Gastroesophageal sphincter (tissue), 4 donors: ENCODE results near the gene YKT6. TPM values are rescaled to one million over a fixed set of nuclear protein-coding genes. Genes with fewer than 3 reads are reported as not detected.

Experiments
- ATAC-seq: fragments of 150-250 bp; one replicate; pipeline ENCODE4 v1.9.1; 2016; ENCODE audit warnings: mild to moderate bottlenecking, moderate library complexity
- H3K27ac ChIP-seq, 4 donors: fragments of 200-600 bp; sonication (generic) in 3 of 4; 1 replicate in 3 of 4; 2 replicates in 1 of 4; pipeline ENCODE4 v1.5.1; 2016 to 2019
- H3K27me3 ChIP-seq: fragments of 200-600 bp; sonication (generic); one replicate; pipeline ENCODE4 v1.5.1; 2019
- H3K36me3 ChIP-seq, 2 donors: fragments of 200-600 bp; sonication (generic); one replicate each; pipeline ENCODE4 v1.5.1; 2019; ENCODE audit warnings: control low read depth in 1 of 2
- H3K4me1 ChIP-seq, 3 donors: fragments of 200-600 bp; sonication (generic); 1 replicate in 2 of 3; 2 replicates in 1 of 3; pipeline ENCODE4 v1.5.1; 2016 to 2019; ENCODE audit warnings: control low read depth in 2 of 3
- H3K4me3 ChIP-seq, 2 donors: fragments of 200-600 bp; sonication (generic); one replicate each; pipeline ENCODE4 v1.5.1; 2019; ENCODE audit warnings: mild to moderate bottlenecking in 1 of 2, moderate library complexity in 1 of 2
- H3K9me3 ChIP-seq, 3 donors: fragments of 200-600 bp; sonication (generic); one replicate each; pipeline ENCODE4 v1.5.1; 2017 to 2019; ENCODE audit warnings: control low read depth in 2 of 3
- EP300 ChIP-seq: sonication (generic); formaldehyde crosslinking; IDR thresholded peaks from one replicate; pipeline ENCODE4 v1.6.1; 2017; ENCODE audit warnings: antibody characterized with exemption, mild to moderate bottlenecking
- POLR2A ChIP-seq, 2 donors: fragments of 450-650 bp; IDR thresholded peaks; one replicate each; pipeline ENCODE4 v1.6.1; 2017; ENCODE audit warnings: antibody characterized with exemption in 2 of 2, mild to moderate bottlenecking in 2 of 2, moderate library complexity in 1 of 2
- POLR2AphosphoS5 ChIP-seq: sonication (generic); formaldehyde crosslinking; IDR thresholded peaks from one replicate; pipeline ENCODE4 v1.6.1; 2017; ENCODE audit warnings: antibody characterized with exemption
- WGBS, 2 donors: methylation state at CpG; one replicate each; pipeline ENCODE4 v1.1.5; 2018; ENCODE audit warnings: low coverage in 1 of 2; 5-methylcytosine and 5-hydroxymethylcytosine counted together
- total RNA-seq, 4 donors: library from RNA; depleted of rRNA; stranded (reverse); fragments of >200 nt; gene quantifications; one replicate each; pipeline ENCODE4 v1.1.0, GENCODE V29; 2016
- TF ChIP-seq, protein P1 (sequence below), 4 experiments: fragments of 200-600 bp in 2 of 4; fragments of 450-650 bp in 2 of 4; sonication (generic) in 1 of 4; IDR thresholded peaks; one replicate each; pipeline ENCODE4 v1.5.1; 2017 to 2019; ENCODE audit warnings: antibody characterized with exemption in 4 of 4, mild to moderate bottlenecking in 2 of 4, moderate library complexity in 2 of 4

YKT6 gene
- total RNA-seq, 4 donors from 2014 or later = 50.2 to 79.2 (median 64.1) TPM

- 24 to 37% methylated on average over 7 of the region's 8 CpGs for WGBS, 2 donors
- H3K4me3 ChIP-seq = peak overlapping the region; percentile 67 to 94
- TF ChIP-seq POLR2A (IDR thresholded peaks at IDR 0.05) = no peak
- no peak for TF ChIP-seq EP300
- TF ChIP-seq, protein P1, sequence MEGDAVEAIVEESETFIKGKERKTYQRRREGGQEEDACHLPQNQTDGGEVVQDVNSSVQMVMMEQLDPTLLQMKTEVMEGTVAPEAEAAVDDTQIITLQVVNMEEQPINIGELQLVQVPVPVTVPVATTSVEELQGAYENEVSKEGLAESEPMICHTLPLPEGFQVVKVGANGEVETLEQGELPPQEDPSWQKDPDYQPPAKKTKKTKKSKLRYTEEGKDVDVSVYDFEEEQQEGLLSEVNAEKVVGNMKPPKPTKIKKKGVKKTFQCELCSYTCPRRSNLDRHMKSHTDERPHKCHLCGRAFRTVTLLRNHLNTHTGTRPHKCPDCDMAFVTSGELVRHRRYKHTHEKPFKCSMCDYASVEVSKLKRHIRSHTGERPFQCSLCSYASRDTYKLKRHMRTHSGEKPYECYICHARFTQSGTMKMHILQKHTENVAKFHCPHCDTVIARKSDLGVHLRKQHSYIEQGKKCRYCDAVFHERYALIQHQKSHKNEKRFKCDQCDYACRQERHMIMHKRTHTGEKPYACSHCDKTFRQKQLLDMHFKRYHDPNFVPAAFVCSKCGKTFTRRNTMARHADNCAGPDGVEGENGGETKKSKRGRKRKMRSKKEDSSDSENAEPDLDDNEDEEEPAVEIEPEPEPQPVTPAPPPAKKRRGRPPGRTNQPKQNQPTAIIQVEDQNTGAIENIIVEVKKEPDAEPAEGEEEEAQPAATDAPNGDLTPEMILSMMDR (IDR thresholded peaks at IDR 0.05) = no peak
- no peak for TF ChIP-seq POLR2AphosphoS5
- H3K27ac ChIP-seq = peak overlapping the region in 1 of 4 donors; percentile 83
- no peak for ATAC-seq
- H3K36me3 ChIP-seq = peaks cover 0 to 32% of the 10 kb centered on the region in 2 donors
- H3K27me3 ChIP-seq = peaks cover 10% of the 10 kb centered on the region
- no peaks in the 10 kb centered on the region for H3K9me3 ChIP-seq
- peaks cover 4 to 22% (median 5%) of the 10 kb centered on the region in 3 donors for H3K4me1 ChIP-seq
Measured at GRCh38 chr7:44201813-44202212, 1.0 kb downstream of the YKT6 start.

GRCh38 chr7:44206008-44206407 lies 5.2 kb downstream of the YKT6 start:
- 100% methylated on average over 1 of the region's 5 CpGs; no CpG with 5 or more reads in 1 of the 2 donors for WGBS, 2 donors
- no peaks in the 10 kb centered on the region for H3K9me3 ChIP-seq
- H3K4me3 ChIP-seq = no peak overlapping the region
- no peaks in the 10 kb centered on the region for H3K27me3 ChIP-seq
- peaks cover 4 to 22% (median 5%) of the 10 kb centered on the region in 3 donors for H3K4me1 ChIP-seq
- no peak overlapping the region for H3K27ac ChIP-seq
- peaks cover 0 to 74% of the 10 kb centered on the region in 2 donors for H3K36me3 ChIP-seq
- no peak for TF ChIP-seq POLR2A (IDR thresholded peaks at IDR 0.05)
- TF ChIP-seq, protein P1 (IDR thresholded peaks at IDR 0.05) = no peak
- no peak for TF ChIP-seq POLR2AphosphoS5
- no peak for TF ChIP-seq EP300
- no peak for ATAC-seq

- H3K4me1 ChIP-seq = peaks cover 0 to 2% (median 0%) of the 10 kb centered on the region in 3 donors
- 92 to 100% methylated on average over 1 to 4 of the region's 7 CpGs for WGBS, 2 donors
- TF ChIP-seq EP300 = no peak
- no peak for TF ChIP-seq POLR2A (IDR thresholded peaks at IDR 0.05)
- no peak for TF ChIP-seq POLR2AphosphoS5
- TF ChIP-seq, protein P1 (IDR thresholded peaks at IDR 0.05) = no peak
- peaks cover 0 to 95% of the 10 kb centered on the region in 2 donors for H3K36me3 ChIP-seq
- ATAC-seq = no peak
- H3K27me3 ChIP-seq = no peaks in the 10 kb centered on the region
- no peaks in the 10 kb centered on the region for H3K9me3 ChIP-seq
- no peak overlapping the region for H3K27ac ChIP-seq
- H3K4me3 ChIP-seq = no peak overlapping the region
Measured at GRCh38 chr7:44208085-44208484, 7.3 kb downstream of the YKT6 start.

DNA sequence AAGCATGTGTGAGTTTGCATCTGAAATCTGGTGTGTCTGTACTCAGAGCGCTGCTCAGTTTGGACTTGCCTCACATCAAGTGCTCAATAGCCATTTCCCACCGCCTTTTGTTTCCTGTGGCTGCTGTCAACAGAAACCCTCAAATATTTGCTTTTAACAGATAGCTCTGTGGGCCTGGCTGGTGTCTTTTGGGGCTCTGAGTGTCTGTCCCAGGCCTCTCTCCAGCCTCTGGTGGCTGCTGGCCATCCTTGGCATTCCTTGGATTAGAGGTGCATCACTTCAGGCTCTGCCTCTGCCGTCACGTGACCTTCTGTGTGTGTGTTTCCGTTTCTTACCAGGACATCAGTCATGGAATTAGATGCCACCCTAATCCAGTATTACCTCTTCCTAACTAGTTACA lies 9.3 kb downstream of the YKT6 start:
- Histone ChIP-seq H3K27me3 (no peaks in the 10 kb centered on the region), H3K27ac (no peak overlapping the region), H3K4me1 (no peaks in the 10 kb centered on the region), H3K4me3 (no peak overlapping the region), H3K36me3 (peaks cover 0 to 99% of the 10 kb centered on the region in 2 donors), H3K9me3 (no peaks in the 10 kb centered on the region)
- WGBS, 2 donors = 79 to 87% methylated on average over 5 of the region's 5 CpGs
- no peak for ATAC-seq
- TF ChIP-seq, protein P1 (IDR thresholded peaks at IDR 0.05) = no peak
- no peak for TF ChIP-seq POLR2AphosphoS5
- TF ChIP-seq EP300 = no peak
- TF ChIP-seq POLR2A (IDR thresholded peaks at IDR 0.05) = no peak

DNA sequence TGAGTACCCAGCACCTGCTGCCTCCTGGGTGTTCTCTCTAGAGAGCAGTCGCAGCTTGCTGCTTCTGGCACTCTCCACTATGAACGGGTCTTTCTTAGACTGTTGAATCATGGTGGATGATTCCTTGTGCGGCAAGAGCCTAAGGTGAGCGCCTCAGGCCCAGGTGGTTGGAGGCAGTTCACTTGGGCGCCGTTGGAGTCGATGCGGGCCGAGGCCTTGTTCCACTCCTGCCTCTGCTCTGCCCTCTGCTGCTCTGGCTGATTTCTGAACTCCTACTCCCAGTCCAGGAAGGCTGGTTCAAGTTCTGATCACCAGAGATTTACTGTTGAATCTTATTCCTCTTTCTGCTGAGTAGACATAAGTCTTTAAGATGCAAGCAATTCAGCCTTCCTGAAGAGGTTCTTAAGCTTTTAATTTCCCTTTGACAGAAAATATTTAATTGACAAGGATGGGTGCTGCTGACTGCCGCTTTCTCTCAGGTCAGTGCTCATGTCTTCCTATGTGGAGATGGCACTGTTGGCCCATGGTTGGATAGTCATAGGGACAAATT lies 10.4 kb downstream of the YKT6 start:
- Histone ChIP-seq H3K27ac (no peak overlapping the region), H3K4me3 (no peak overlapping the region), H3K27me3 (no peaks in the 10 kb centered on the region), H3K9me3 (no peaks in the 10 kb centered on the region), H3K4me1 (no peaks in the 10 kb centered on the region), H3K36me3 (peaks cover 0 to 88% of the 10 kb centered on the region in 2 donors)
- 80 to 90% methylated on average over 3 to 8 of the region's 10 CpGs for WGBS, 2 donors
- no peak for ATAC-seq
- no peak for TF ChIP-seq POLR2AphosphoS5
- TF ChIP-seq POLR2A (IDR thresholded peaks at IDR 0.05) = no peak
- no peak for TF ChIP-seq EP300
- TF ChIP-seq, protein P1 (IDR thresholded peaks at IDR 0.05) = no peak
